ENCODE measurements around the gene IL9R.
A peak's percentile ranks its signal among the peaks of the same experiment; 100 is the strongest.
"Not testable (repeated sequence)": the region's sequence is repeated elsewhere in the genome, so short reads cannot be mapped to it uniquely, and the experiment has no call there.

Gene IL9R

DNA sequence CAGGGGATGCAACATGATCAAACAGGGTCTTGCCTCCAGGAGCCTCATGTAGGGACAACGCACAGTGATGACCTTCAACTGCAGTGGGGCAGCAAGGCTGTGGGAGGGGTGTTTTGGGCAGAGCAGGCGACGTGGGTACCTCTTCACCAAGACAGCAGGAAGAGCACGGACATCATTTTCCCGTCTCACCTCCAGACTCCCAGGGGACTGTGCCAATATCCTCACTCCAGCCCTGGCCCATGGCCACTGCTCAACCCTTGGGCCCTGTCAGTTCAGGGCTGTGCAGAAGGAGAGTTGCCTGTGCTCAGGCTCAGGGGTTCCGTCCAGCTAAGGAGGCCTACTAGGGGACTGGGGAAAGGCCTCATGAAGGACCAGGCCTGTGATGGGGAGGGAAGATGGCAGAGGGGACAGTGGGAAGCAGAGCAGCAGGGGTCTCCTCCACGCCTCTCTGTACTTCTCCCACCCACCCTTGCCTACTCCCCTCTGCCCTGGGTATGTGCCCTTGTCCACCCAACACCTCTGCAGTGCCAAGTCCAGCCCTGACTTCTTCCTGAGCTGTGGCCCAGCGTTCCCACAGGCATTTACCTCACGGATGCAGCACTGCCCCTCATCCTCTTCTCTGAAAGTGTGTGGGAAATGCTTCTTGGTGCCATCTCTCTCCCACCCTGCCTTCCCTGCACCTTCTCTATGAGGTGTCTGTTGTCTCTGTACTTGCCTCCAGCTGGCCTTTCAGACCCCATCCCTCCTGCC is 1.4 kb downstream of the IL9R start:
- ATAC-seq = no peak

DNA sequence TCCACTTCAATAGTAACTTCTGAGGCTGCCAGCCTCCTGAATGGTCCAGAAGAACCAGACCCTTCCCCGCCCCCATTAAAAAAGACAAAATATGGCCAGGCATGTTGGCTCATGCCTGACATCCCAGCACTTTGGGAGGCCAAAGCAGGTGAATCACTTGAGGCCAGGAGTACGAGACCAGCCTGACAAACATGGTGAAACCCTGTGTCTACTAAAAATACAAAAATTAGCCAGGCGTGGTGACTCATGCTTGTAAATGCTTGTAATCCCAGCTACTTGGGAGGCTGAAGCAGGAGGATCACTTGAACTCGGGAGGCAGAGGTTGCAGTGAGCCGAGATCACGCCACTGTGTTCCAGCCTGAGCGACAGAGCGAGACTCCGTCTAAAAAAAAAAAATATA is 2.3 kb downstream of the IL9R start:
- not testable (repeated sequence) for ATAC-seq

DNA sequence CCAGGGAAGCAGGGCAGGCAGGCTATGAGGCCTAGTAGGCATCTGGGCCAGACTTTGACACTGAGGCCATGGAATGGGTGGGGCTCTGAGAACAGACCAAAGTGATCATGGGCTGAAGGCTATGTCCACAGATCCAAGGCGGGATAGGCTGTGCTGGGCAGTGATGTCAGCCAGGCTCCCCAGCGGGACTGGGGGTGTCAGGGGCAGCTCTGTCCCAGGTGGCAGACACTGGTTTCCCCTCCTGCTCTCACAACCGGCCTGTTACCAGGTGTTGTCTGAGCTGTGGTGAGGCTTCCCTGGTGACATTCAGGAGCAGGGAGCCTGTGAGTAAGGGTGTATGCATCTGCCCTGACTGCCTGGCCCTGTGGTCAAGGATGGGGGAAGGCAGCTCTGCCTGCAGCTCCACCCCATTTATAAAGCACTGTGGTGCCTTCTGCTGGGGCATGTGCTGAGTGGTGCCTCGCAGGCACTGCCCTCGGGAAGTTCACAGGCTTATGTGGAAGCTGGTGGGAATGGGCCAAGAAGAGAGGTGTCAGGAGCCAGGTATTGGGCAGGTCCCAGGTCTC is 2.9 kb downstream of the IL9R start:
- no peak for ATAC-seq

DNA sequence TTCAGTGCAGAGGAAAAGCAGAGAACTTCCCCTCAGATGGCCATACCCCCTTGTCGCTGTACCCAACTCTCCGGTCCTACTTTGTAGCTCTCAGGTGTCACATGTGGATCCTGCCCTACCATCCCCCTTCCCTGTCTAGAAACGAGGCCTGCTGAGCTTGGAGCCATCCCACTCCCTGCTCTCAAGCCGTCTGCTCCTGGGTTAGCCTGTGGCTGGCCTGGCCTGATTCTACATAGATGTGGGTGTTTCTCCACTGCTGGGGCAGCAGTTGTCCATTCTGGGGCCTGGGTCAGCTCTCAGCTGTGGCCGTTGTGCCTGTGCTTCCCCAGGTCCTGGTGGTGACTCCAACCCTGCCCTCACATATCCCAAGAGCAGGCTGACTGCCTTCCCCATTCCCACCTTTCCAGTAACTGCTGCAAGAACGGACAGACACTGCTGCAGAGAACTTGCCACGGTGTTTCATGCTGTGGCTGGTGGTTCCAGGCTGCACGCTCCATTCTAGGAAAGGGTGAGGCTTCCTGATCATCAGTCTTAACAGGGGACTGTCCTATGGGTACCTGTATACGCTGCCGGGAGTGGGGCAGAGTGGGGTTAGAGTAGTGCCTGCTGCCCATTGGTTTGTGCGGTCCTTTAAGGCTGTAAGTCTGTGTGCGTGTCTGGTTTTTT is 3.6 kb downstream of the IL9R start:
- ATAC-seq = no peak

DNA sequence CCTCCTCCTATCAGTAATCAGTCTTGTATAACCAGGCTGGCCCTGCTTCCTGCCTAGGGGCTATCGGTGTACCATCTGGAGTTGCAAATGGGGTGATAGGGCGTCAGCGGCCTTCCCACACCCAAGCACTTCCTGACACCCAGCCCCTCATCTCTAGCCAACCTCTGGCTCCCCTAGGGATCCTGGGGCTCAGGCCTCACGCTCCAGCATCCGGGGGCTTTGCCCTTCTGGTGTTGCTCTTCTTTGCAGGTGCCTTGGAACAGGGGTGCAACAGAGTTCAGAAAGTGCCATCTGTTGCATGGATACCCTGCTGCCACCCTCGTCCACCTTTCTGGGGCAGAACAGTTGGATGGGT is 4.1 kb downstream of the IL9R start:
- no peak for ATAC-seq

DNA sequence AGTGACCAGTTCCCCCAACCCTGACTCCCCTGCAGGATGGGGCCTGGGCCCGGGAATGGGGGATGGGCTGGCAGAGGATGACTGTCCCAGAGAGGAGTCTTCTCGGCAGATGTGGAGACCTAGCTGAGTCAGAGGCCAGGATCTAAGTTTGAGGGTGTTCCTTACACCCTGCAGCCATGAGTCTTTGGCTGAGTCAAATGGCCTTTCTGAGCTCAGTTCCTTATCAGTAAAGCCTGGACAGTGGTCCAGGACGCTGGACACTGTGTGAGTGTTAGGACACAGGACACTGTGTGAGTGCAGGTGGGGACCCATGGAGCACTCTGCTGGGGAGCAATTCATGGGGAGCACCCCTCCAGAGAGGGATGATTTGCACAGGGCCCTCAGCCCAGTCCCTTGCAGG is 5.0 kb downstream of the IL9R start:
- ATAC-seq = no peak

DNA sequence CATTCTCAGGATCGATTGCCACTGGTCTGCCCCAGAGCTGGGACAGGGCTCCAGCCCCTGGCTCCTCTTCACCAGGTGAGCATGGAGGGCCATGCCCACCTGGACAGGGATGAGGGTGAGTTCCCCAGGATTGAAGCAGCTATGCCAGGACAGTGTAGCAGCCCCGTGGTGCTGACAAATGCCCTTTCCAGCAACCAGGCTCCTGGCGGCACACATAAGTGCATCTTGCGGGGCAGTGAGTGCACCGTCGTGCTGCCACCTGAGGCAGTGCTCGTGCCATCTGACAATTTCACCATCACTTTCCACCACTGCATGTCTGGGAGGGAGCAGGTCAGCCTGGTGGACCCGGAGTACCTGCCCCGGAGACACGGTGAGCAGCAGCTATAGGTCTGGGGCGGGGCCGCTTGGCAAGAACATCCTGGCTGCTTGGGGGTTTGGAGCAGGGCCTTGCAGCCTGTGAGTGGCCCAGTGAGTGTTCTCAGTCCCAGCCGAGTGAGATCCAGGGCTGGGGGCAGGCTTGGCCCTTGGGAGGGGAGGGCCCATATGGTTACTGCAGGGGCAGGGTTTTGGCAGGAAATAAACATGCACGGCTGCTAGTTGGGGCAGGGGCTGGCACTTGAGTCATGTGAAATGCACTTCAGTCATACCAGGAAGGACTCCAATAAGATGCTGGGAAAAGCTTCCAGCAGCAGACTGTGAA is 6.1 kb downstream of the IL9R start:
- ATAC-seq = no peak

DNA sequence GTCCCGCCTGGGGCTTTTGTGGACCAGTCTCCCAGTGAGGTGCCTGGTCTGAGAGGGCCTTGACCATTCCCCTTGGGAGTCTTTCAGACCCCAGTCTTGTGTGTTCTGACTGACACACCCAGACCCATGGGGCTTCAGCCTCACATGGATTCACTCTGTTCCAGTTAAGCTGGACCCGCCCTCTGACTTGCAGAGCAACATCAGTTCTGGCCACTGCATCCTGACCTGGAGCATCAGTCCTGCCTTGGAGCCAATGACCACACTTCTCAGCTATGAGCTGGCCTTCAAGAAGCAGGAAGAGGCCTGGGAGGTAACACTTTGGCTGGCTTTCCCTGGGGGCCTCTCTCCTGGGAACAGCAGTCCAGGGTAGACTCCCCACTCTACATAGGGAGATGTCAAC is 6.8 kb downstream of the IL9R start:
- no peak for ATAC-seq

DNA sequence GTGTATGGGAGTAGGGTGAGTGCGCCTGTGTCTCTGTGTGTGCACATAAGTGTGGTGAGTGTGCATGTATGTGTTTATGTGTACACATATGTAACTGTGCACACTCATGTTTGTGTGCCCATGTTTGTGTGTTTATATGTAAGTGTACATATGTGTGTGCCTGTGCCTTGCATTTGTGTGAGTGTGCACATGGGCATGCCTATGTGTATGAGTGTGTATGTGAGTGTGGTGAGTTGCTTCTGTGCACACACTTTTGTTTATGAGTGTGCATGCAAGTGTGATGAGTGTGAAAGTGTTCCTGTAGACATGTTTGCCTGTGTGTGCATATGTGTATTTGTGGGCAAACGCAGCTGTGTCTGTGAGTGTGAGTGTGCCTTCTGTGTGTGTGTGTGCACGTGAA is 7.2 kb downstream of the IL9R start:
- no peak for ATAC-seq

DNA sequence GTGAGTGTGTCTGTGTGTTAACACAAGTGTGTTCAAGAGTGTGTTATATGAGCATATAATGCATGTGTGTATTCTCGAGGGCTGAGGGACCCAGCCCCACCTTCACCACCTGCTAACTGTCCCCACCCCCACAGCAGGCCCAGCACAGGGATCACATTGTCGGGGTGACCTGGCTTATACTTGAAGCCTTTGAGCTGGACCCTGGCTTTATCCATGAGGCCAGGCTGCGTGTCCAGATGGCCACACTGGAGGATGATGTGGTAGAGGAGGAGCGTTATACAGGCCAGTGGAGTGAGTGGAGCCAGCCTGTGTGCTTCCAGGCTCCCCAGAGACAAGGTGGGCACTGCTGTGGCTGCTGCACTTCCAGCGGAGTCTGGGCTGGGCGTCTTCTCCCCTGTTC is 7.6 kb downstream of the IL9R start:
- no peak for ATAC-seq

DNA sequence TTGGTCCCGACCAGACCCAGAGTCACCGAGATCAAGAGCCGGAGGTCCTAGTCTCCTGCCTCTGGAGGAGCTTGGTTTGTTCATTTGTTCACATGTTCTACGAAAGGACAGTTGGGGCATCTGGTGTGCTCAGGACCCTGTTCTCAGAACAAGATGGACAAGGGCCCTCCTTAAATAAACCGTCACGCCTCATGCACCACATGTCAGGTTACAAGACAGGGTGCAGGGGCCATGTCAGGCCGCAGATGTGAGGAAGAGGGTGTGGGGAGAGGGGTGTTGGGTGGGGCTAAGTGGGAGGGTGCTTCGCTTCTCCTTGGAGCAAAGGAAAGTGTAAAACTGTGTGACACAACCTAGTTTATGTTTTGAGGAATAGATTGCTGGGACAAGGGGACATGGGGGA is 9.0 kb downstream of the IL9R start:
- ATAC-seq = not testable (repeated sequence)

DNA sequence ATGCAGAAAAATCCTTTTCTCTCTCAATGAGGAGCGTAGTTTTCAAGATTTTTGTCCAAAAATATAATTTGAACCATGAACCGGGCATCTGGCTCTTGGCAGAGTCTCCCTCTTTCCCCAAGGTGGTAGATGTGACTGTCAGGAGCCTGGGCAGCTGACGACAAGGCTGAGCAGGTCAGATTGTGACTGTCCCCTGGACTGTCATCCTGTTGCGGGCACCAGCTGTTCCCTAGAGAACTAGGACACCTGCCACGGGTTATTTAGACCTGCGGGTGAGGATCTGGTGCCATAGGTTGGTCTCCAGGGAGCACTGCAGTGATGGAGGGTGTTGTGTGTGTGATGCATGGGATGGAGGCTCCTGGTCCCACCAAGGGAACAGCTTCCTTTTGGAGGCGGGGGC is 10.9 kb downstream of the IL9R start:
- not testable (repeated sequence) for ATAC-seq

DNA sequence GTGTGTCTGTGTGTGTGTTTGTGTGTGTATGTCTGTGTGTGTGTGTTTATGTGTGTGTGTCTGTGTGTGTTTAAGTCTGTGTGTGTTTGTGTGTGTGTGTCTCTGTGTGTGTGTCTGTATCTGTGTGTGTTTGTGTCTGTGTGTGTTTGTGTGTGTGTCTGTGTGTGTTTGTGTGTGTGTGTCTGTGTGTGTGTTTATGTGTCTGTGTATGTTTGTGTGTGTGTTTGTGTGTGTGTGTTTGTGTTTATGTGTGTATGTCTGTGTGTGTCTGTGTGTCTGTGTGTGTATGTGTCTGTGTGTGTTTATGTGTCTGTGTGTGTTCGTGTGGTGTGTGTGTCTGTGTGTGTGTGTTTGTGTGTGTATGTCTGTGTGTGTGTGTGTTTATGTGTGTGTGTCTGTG is 11.4 kb downstream of the IL9R start:
- ATAC-seq = no peak

DNA sequence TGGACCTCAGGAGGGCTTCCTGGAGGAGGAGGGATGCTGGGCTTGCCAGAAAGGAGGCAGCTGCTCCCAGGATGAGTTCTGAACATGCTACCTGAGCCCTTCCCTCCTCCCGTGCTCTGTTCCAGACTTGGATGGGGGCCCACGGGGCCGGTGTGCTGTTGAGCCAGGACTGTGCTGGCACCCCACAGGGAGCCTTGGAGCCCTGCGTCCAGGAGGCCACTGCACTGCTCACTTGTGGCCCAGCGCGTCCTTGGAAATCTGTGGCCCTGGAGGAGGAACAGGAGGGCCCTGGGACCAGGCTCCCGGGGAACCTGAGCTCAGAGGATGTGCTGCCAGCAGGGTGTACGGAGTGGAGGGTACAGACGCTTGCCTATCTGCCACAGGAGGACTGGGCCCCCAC is 12.2 kb downstream of the IL9R start:
- not testable (repeated sequence) for ATAC-seq

DNA sequence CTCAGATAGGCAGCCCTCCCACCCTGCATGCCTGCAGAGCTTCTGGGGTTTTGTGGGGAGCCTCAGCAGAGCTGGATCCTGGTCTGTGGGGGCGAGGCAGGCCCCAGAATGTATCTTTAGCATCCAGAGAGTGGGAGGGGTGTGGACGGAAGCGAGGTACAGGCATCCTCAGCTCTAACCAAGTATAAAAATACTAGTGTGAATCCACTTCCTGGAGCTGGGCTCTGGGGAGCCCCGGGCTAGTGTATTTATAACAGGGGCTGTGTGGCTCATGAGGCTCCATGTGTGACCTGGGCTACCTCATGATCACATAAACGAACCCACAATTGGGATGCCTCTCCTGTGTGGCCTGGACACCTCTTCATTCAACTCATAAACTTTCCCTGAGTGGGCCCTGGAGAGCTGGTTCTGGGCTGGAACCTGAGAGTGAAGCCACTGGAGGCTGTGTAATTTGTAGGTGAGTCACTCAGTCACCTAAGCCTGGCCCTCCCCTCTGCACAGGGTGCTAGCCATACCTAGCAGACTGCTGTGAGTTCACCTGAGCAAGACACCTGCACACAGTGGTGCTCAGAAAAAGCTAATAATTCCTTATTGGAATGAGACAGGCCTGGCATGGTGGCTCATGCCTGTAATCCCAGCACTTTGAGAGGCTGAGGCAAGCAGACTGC is 15.9 kb downstream of the IL9R start:
- peak in 1 of 2 donors; percentile 44 for ATAC-seq

DNA sequence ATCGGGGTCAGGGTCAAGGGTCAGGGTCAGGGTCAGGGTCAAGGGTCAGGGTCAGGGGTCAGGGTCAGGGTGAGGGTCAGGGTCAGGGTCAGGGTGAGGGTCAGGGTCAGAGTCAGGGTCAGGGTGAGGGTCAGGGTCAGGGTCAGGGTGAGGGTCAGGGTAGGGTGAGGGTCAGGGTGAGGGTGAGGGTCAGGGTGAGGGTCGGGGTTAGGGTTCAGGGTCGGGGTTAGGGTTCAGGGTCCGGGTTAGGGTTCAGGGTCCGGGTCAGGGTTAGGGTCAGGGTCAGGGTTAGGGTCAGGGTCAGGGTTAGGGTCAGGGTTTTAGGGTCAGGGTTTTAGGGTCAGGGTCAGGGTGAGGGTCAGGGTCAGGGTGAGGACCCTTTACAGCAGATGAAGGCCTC is 22.4 kb downstream of the IL9R start:
- ATAC-seq = not testable (repeated sequence)

DNA sequence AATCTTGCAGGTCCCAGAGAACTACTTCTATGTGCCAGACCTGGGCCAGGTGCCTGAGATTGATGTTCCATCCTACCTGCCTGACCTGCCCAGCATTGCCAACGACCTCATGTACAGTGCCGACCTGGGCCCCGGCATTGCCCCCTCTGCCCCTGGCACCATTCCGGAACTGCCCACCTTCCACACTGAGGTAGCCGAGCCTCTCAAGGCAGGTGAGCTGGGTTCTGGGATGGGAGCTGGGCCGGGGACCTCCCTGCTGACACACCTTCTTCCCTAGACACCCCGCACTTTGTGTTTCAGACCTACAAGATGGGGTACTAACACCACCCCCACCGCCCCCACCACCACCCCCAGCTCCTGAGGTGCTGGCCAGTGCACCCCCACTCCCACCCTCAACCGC is 25.5 kb downstream of the IL9R start:
- not testable (repeated sequence) for ATAC-seq

DNA sequence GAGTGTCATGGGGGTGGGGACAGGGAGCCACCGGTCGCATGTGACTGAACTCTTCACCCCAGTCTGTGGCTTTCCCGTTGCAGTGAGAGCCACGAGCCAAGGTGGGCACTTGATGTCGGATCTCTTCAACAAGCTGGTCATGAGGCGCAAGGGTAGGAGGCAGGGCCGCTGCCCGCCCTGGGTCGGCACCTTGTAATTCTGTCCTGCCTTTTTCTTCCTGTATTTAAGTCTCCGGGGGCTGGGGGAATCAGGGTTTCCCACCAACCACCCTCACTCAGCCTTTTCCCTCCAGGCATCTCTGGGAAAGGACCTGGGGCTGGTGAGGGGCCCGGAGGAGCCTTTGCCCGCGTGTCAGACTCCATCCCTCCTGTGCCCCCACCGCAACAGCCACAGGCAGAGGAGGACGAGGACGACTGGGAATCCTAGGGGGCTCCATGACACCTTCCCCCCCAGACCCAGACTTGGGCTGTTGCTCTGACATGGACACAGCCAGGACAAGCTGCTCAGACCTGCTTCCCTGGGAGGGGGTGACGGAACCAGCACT is 27.5 kb downstream of the IL9R start:
- ATAC-seq = not testable (repeated sequence)

DNA sequence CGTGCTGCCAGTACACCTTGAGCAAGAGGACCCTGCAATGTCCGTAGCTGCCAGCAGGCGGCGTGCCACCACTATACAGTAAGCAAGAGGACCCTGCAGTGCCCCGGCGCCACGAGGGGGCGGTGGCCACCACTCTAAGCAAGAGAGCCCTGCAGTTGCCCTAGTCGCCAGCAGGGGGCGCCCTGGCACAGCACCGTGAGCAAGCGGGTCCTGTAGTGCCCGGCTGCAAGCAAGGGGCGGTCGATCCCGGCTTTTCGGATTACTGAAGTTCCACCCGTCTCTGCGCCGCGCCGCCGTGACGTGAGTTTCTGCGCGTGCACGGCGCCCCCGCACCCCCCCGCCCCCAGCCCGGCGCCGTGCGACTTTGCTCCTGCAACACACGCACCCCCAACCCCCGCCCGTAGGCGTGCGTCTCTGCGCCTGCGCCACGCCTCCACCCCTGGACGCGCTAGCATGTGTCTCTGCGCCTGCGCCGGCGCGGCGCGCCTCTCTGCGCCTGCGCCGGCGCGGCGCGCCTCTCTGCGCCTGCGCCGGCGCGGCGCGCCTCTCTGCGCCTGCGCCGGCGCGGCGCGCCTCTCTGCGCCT is 31.2 kb downstream of the IL9R start:
- not testable (repeated sequence) for ATAC-seq

DNA sequence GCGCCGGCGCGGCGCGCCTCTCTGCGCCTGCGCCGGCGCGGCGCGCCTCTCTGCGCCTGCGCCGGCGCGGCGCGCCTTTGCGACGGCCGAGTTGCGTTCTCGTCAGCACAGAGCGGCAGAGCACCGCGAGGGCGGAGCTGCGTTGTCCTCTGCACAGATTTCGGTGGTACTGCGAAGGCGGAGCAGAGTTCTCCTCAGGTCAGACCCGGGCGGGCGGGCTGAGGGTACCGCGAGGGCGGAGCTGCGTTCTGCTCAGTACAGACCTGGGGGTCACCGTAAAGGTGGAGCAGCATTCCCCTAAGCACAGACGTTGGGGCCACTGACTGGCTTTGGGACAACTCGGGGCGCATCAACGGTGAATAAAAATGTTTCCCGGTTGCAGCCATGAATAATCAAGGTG is 31.8 kb downstream of the IL9R start:
- ATAC-seq = not testable (repeated sequence)

DNA sequence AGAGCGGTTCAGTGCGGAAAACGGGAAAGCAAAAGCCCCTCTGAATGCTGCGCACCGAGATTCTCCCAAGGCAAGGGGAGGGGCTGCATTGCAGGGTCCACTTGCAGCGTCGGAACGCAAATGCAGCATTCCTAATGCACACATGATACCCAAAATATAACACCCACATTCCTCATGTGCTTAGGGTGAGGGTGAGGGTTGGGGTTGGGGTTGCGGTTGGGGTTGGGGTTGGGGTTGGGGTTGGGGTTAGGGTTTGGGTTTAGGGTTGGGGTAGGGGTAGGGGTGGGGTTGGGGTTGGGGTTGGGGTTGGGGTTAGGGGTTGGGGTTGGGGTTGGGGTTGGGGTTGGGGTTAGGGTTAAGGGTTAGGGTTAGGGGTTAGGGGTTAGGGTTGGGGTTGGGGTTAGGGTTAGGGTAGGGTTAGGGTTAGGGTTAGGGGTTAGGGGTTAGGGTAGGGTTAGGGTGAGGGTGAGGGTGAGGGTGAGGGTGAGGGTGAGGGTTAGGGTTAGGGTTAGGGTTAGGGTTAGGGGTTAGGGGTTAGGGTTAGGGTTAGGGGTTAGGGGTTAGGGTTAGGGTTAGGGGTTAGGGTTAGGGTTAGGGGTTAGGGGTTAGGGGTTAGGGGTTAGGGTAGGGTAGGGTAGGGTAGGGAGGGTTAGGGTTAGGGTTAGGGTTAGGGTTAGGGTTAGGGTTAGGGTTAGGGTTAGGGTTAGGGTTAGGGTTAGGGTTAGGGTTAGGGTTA is 32.4 kb downstream of the IL9R start:
- ATAC-seq = not testable (repeated sequence)

DNA sequence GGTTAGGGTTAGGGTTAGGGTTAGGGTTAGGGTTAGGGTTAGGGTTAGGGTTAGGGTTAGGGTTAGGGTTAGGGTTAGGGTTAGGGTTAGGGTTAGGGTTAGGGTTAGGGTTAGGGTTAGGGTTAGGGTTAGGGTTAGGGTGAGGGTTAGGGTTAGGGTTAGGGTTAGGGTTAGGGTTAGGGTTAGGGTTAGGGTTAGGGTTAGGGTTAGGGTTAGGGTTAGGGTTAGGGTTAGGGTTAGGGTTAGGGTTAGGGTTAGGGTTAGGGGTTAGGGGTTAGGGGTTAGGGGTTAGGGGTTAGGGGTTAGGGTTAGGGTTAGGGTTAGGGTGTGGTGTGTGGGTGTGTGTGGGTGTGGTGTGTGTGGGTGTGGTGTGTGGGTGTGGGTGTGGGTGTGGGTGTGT is 33.0 kb downstream of the IL9R start:
- ATAC-seq = not testable (repeated sequence)
